Left kidney (tissue), 2 donors: Measurements from ENCODE around the gene OPCML. TPM values are rescaled to one million over a fixed set of nuclear protein-coding genes. Genes with fewer than 3 reads are reported as not detected.

Source experiments
- DNase-seq: peaks from one replicate; pipeline ENCODE4 v3.0.0-alpha.2; 2013
- polyA plus RNA-seq: library from polyadenylated mRNA; unstranded; fragments of 120-200 nt; gene quantifications from one replicate; pipeline ENCODE4 v1.2.1, GENCODE V29; 2013; ENCODE audit not compliant: insufficient read length

The OPCML gene
- polyA plus RNA-seq, 1 donor, result 13.9 TPM

DNA sequence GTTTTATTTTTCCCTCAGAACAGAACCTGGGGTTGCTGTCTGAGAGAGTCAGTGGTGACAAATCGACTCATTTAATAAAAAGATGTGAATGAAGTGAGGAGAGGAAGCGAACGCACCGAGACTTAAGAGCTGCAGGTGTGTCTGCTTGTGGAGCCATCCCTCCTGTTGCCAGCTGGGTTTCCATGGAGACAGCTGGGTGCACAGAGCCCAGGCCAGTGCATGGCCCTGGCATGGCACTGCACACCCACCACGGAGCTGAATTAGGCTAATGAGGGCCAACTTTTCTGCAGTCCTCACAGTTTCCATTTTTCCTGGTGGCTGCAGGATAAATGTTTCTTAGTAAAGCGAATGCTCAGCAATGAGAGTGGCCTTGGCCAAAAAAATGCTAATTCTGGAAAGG, 750.2 kb downstream of the OPCML start:
- DNase-seq, result no peak

GRCh38 chr11:132780046-132780445, 752.3 kb downstream of the OPCML start:
- no peak for DNase-seq

DNA sequence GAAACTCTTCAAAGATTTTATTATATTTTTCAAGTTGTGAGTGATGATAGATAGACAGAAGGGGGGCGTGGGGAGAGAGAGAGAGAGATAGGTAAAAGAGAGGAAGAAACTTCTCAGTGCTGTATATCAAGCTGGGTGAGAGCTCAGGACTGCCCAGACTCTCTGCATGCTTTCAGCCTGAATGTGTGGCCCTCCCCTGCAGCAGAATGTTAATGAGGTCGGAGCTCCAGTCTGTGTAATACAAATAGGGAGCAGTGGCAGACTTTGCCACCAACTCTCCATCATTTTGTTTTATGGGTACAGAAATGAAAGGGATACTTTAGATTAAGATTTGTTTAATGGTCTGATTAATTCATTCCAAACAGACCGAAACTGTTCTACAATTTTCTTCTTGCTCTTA, 752.8 kb downstream of the OPCML start:
- DNase-seq, result no peak

DNA sequence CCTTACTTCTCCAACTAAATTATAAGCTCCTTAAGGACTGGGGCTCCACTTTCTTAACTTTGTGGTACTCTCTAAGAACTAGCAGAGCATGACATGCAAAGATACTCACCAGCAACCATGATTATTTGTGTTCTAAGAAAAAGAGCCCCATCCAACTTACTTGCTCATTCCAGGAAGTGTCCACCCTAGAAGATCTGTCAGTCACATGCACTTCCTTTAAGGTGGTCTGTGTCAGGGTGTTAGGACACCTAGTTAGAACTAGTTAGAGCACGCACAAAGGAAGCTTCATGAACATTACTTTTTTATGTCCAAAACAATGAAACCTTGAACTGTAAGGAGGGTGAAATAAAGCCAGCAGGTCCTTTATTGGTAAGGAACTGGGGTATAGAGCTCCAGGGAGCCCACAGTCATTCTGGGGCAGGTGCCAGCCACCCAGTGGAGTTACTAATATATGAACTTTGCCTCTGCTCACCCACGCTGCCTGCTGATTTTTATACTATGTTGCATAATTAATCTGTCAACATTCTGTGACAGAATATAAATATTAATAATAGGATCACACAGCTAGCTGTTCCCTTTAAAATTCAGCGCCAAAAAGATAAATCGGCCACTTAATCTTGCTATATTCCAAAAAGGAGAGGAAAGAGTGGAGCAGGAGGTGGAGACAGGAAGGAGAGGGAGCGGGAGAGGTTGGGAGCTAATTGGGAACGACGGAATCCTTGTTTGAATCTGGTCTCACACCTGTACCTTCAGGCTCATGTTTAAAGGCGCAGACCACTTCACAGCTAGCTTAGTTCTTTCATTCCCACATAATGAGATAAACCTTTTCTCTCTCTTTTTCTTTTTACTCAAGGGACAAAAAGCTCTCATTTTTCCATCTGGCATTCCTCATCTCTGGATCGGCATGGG, 755.0 kb downstream of the OPCML start:
- DNase-seq, result no peak

GRCh38 chr11:132773751-132774150, 758.5 kb downstream of the OPCML start:
- no peak for DNase-seq

DNA sequence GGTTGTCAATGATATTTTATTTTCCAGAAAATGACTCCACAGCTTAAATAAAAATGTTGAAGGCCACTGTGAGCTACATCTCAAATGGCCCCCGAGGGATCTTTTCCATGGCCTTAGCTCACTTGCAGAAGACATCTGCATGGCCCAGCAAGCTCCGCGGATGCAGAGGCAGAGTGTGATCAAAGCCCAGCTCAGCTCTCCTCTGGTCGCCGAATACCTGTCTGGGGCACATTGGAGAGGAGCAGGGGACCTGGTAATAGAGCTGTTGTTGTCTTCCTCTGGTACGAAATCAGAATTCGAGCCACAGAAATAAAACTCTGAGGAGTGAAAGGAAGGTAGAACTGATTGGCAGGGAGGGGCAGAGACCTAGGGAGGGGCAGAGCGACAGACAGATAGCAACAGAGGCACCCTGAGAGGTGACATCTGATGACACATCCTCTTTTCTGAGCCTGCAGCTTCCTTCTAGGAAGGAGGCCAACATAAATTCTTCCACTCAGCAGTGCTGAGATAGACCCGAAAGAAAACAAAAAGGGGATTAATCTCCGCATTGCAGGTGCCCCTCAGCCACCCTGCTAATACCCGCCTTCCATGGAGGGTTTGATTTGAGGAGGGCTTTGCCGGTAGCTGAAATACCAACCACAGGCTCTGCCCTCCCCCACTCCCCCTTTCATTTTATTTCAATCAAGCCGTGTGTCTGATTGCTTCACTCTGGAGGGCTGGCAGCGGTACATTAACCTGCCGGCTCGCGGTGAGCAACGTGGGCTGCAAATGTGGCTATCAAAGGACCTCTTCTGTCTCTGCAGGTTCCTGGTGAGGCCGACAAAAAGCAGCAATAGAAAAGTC, 759.4 kb downstream of the OPCML start:
- no peak for DNase-seq

DNA sequence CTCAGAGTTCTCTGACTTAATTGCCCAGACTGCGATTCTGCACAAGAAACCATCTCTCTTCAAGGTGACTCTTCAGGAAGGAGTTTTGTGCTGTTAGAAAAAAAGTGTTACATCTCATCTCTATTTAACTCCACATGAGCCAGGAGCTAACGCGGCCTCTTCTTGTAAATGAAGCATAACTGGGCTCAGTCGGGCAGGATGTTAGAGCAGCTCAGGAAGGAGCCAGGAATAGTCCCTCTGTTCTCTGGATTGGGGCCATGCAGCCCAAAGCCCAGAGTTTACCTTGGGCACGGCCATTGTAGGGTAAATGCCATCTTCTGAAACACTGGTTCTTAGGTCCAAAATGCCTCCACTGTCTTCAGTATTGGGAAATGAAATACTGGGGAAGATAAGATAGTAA, 760.6 kb downstream of the OPCML start:
- no peak for DNase-seq

- DNase-seq, result no peak
Measured at GRCh38 chr11:132770829-132771530, 761.3 kb downstream of the OPCML start.

GRCh38 chr11:132763503-132763902, 768.8 kb downstream of the OPCML start:
- DNase-seq, result no peak

DNA sequence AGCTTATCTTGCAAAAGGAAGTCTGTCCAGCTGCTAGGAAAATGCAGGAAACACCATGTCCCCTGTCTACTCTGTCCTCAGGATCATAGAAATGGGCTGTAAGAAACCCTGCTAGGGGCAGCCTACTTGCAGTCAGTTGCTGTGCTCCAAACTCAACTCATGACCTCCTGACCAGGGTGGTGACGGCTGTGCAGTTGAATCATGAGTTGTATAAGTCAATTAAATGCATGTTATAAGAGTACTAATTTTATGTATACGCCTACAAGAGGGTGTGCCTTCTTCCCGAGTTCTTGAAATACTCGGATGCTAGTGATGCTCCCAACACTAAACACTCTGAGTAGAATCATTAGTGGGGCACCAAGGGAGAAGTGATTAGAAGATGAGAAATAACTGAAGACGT, 776.4 kb downstream of the OPCML start:
- DNase-seq, result no peak

GRCh38 chr11:132751516-132752250, 780.6 kb downstream of the OPCML start:
- DNase-seq, result no peak

DNA sequence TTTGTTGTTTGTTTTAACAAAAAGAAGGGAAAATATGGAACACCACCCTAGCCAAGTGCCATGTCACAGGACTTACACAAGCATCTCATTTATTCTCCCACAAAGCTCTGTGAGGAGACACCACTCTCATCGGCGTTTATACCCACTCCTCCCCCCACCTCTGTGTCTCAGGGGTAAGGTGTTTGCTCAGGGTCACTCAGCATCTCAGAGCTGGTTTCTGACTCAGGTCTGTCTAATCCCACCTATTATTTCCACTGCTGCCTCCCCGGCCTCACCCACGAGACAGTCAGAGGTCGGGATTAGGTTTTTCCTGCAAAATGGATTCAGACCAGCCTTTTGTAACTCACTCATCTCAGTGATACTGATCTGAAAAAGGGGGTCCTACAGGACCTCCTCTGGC, 786.0 kb downstream of the OPCML start:
- no peak for DNase-seq

- no peak for DNase-seq
Measured at GRCh38 chr11:132745306-132745705, 787.0 kb downstream of the OPCML start.

GRCh38 chr11:132744771-132745170, 787.5 kb downstream of the OPCML start:
- no peak for DNase-seq

DNA sequence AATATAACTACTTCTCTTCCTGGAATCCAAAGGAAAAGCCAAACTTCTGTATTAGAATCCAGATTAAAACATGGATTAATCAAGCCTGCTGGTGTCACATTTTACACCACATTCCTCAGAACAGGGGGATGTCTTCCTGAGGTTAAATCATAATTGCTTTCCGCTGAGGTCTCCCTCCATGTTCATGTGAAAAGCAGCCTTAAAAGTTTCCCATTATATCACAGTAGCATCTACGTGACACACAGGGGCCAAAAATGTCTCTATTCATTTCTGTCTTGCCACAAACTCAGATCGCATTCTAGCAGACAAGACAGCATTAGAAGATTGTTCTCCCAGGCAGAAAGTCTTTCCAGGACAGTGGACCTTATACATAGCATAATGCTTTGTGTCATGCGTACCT, 788.7 kb downstream of the OPCML start:
- no peak for DNase-seq

GRCh38 chr11:132742929-132743328, 789.4 kb downstream of the OPCML start:
- DNase-seq, result no peak

- no peak for DNase-seq
Measured at GRCh38 chr11:132734217-132734616, 798.1 kb downstream of the OPCML start.

GRCh38 chr11:132728026-132728425, 804.3 kb downstream of the OPCML start:
- DNase-seq, result peak; percentile 17

- no peak for DNase-seq
Measured at GRCh38 chr11:132721526-132721925, 810.8 kb downstream of the OPCML start.

GRCh38 chr11:132719684-132720083, 812.6 kb downstream of the OPCML start:
- no peak for DNase-seq

GRCh38 chr11:132718711-132719671, 813.3 kb downstream of the OPCML start:
- no peak for DNase-seq
